Brain pericyte (primary cell): ENCODE data around the gene CES2.

Experiments
- DNase-seq: peaks from one replicate; pipeline ENCODE4 v3.0.0-alpha.2; 2012; ENCODE audit warnings: low read depth, low spot score

Gene CES2

GRCh38 chr16:66918803-66919568 is 16.3 kb upstream of the CES2 start, which contains the start of gene CDH16:
CDH16 (minus strand) TSS chr16:66918885; CDS start chr16:66918065, 820 bp downstream.
- no peak for DNase-seq

DNA sequence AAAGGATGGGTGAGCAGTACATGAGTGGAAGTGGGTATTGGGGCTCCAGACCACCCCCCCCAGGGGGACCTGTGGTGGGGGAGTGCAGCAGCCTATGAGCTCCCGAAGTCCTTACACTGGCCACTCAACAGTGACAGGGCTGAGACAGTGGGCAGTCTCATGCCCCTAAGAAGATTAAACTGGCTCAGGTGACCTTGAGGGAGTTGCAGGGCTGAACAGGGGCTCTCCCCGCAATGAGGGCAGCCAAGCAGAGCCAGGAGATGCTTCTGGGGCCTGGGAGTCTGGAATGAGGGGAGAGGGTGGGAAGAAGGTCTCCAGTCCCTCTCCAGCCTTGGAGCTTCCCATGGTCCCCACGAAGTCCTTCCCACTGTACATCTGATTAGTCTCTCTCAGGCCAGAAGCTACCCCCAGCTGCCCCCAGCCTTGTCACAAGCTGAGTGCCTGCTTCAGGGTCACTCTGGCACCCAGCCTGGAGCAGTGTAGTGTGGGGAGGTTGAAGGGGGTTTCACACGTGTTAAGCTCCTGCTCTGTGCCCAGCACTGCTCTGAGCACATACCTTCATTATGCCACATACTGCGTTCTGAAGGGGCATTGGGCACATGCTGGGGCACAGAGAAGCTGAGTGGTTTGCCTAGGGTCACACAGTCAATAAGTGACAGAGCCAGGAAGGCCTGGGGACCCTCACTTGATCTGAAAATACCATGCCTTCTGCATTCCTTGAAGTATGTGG is 15.6 kb upstream of the CES2 start:
- DNase-seq: no peak

DNA sequence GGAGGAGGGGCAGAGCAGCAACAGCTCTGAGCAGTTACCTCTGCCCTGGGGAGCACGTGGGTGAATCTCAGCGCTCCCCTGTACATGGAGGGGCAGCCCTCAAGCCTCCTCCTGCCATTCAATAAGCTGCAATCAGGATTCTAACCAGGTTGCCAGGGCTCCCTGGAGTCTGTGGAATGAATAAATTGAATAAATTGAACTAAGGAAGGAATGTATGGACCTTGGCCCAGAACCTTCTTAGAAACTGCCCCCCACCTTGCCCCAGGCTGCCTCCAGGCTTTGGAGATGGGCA is 15.1 kb upstream of the CES2 start:
- DNase-seq: no peak

GRCh38 chr16:66920924-66921680 is 14.2 kb upstream of the CES2 start:
- no peak for DNase-seq

DNA sequence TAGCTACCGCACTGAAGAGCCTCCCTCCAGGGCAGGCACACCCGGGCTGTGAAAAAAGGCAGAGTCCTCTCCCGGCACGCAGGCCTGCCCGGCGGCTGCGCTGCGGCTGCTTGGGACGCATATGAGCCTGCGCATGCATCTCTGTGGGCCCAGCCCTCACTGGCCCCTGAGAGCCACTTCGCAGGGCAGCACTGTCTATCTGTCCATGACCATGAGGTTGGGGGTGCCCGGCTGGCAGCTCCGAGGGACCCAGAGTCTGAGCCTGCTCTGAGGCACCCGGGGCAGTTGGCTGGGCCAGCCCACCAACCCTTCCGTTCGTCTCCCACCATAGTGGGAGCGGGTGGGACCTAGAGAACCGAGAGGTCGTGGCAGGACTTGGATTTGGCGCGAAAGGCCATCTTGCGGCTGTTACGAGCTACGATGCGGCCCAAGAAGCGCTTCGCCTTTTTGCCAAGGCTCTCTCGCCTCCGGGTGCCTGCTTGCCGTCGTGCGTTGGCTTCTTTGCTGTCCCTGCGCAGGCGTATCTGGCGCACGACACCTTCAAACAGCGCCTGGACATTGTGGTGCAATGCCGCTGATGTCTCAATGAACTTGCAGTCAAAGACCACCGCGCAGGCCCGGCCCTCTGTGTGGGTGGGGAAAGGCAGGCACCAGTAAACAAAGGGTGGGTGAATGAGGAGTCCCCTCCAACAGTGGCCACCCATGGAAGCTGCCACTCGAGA is 13.4 kb upstream of the CES2 start:
- DNase-seq: no peak

- no peak for DNase-seq
Observed at GRCh38 chr16:66923247-66923731, 12.0 kb upstream of the CES2 start.

- no peak for DNase-seq
Observed at GRCh38 chr16:66923866-66924265, 11.4 kb upstream of the CES2 start.

- DNase-seq: no peak
Observed at GRCh38 chr16:66924527-66925321, 10.6 kb upstream of the CES2 start.

GRCh38 chr16:66925322-66925840 is 9.9 kb upstream of the CES2 start, which contains the start of gene RRAD:
RRAD (minus strand) TSS chr16:66925535; CDS start chr16:66925179, 356 bp downstream.
- DNase-seq: no peak

- no peak for DNase-seq
Observed at GRCh38 chr16:66926171-66926947, 9.0 kb upstream of the CES2 start.

DNA sequence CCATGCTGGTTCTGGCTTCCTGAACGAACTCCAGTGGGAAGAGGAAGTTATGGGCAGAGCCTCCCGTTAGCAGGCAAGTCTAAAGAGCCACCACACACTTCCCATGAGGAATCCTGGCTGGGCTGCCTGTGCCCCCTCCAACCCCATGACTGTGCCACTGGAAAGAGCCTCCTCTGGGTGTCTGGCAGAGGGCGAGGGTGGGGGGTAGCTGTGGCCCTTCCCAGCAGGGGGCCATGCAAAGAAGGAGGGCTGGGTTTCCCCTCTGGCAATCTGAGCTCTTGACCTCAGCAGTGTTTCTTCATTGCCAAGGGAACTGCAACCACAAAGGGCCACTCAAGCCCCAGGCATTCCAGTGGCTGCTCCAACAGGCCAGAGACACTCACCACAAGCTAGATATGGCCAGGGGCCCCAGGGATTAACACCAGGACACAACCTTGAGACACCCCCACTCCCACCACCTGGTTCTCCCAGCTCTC is 8.3 kb upstream of the CES2 start:
- no peak for DNase-seq

GRCh38 chr16:66927918-66928649 is 7.2 kb upstream of the CES2 start:
- DNase-seq: no peak

DNA sequence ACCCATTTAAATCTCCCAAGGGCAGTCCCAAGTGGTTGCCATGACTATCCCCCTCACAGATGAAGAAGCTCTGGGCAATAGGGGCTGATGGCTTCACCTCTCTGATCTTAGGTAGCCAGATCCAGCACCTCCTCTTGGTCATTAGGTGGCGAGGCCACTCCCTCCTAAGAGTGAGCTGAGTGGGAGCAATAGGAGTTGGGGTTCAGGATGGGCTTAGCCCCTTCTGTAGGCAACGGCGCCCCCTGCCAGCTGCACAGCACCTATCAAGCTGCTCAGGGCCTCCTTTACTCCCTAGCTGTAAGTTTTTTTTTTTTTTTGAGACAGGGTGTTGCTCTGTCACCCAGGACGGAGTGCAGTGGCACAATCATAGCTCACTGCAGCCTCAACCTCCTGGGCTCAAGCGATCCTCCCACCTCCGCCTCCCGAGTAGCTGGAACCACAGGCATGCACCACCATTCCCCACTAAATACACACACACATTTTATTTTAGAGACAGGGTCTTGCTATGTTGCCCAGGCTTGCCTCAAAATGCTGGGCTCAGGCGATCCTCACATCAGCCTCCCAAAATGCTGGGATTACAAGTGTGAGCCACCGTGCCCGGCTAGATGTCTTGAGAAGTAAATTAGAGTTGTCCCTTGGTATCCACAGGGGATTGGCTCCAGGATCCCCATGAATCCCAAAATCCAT is 6.5 kb upstream of the CES2 start:
- no peak for DNase-seq

GRCh38 chr16:66930189-66930588 is 5.1 kb upstream of the CES2 start:
- no peak for DNase-seq

DNA sequence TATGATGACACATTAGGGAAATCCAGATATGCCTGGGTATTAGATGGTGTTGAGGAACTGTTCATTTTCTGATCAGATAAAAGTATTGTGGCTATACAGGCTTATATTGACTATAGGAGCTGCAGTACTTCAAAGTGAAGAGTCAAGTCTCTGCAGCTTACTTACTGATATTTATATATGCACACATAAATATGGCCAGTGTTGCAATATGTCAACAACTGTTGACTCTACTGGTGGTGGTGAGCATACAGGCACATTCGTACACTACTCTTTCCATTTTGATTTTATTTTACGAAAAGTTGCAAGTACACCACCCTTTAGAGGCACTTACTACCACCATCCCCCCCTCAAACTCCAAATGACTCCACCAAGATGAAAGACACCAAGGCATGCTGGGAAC is 3.7 kb upstream of the CES2 start:
- no peak for DNase-seq

DNA sequence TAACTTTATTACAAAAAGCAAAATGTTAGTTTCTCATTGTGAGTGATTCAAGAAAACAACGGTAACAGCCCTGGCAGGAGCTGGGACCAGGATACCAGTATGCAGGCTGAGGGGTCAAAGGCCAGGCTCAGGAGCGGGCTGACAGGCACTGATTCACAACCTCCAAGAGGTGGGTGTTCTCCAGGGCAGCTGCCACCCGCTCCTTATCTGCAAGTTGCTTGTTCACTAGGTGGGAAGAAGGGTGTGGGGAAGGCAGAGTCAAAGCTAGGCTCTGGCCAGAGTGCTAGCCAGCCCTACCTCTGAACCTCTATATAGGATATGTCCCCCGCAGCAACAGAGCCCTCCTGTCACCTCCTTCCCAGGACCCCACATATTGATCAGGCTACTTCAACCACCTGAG is 3.2 kb upstream of the CES2 start:
- no peak for DNase-seq

DNA sequence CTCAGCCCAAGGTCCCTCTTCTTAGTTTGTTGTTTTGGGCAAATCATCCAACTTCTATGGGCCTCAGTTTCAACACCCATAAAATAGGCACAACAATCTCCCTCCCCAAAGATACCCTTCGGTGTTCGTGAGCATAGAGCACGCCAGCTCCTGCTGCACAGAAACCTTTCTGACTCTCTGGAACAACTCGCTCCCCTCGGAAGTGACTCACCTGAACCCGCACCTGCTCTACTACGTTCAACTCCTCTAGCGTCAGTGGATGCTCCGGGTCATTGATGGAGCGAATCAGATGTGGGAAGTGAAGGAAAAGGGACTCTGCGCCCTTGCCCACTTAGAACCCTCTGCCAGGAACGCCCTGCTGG is 1.6 kb upstream of the CES2 start:
- no peak for DNase-seq

DNA sequence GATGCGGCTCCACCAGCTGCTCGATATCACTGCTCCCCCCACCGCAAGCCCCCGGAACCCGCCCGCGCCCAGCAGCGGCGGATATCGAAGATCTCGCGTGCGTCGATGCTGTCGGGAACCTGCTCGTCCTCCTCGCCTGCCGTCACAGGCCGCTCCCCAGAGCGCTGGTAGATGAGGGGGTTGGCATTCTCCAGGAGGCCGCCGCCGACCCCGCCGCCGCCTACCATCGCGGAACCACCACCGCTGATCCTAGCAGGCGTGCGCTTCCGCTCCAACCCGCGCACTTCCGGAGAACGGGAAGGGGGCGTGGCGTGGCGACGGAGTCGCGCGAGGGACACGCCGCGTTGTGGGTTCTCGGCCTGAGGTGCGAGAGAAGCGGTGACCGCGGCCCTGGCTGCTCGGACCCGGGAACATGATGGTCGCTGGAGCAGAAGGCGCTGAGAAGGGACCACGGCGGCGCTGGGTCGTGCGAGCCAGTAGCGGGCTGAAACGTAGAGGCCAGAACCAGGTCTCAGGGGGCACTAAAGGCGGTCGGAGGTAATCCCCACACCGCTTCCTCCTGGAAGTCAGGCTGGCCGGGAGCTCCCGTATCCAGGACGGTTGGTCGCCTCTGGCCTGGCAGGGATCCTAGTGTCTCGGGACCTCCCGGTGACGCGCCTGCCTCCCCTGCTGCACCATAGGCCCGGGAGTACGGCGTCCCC is 1.0 kb upstream of the CES2 start, which contains the start of gene CIAO2B:
Gene CIAO2B (minus strand): TSS at position 265 of the 701 bp plus-strand sequence. CDS start 38 bp downstream, at position 227.
- DNase-seq: peak; percentile 58
